Measurements from ENCODE around the gene MYG1.

- TF ChIP-seq ZBTB33 (CRISPR knock-in tag; IDR thresholded peaks at IDR 0.05), result no peak
- no peak for TF ChIP-seq CTCF (CRISPR knock-in tag; IDR thresholded peaks at IDR 0.05)
- no peak for TF ChIP-seq PAXIP1 (CRISPR knock-in tag; conservative IDR thresholded peaks at IDR 0.05)
- no peak for TF ChIP-seq HMGXB4 (CRISPR knock-in tag; IDR thresholded peaks at IDR 0.05; ENCODE audit: borderline replicate concordance in 1 of 2, low read depth in 1 of 2)
- TF ChIP-seq HOMEZ (CRISPR knock-in tag; IDR thresholded peaks at IDR 0.05; ENCODE audit: low read depth), result no peak
- no peak for TF ChIP-seq BCL3 (CRISPR knock-in tag; IDR thresholded peaks at IDR 0.05)
- TF ChIP-seq ZNF44 (CRISPR knock-in tag; IDR thresholded peaks at IDR 0.05), result no peak
- TF ChIP-seq E2F1 (CRISPR knock-in tag; IDR thresholded peaks at IDR 0.05), result no peak
- no peak for TF ChIP-seq SMAD9 (CRISPR knock-in tag; IDR thresholded peaks at IDR 0.05)
- no peak for TF ChIP-seq POLR2A (IDR thresholded peaks at IDR 0.05; ENCODE audit: insufficient read depth in 1 of 2, low read depth in 2 of 2, low read length in 2 of 2)
- no peak for TF ChIP-seq ZNF274 (CRISPR knock-in tag; IDR thresholded peaks at IDR 0.05)
These were observed 32.0 kb upstream of the MYG1 start for GRCh38 chr12:53267306-53267998.

Data from HepG2 (cell line).